ENCODE data around the gene ARL15.

DNA sequence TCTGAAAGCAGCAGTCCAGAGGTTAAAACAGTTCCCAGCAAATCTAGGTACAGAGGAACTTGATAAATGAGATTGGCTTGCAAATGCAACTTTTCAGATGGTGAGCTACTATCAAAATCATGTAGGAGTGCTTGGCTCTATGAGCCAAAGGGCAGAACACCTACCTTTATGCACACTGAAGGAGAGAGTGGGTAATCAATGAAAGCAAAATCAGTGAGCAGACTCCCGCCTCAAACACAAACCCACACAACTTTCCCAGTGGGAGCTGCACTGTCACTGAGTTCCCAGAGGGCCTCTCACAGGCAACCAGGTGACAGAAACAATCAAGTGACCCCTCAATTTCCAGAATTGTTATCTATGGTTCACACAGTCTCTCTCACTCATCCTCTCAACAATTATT, 8.5 kb downstream of the ARL15 start:
- TF ChIP-seq GATA2 (IDR thresholded peaks at IDR 0.05; ENCODE audit: low read depth, low read length): no peak
- TF ChIP-seq GATA3 (IDR thresholded peaks at IDR 0.05; ENCODE audit: low read depth, low read length): no peak

Measured in SH-SY5Y (cell line).